ENCODE measurements around the gene TXNL4B.

DNA sequence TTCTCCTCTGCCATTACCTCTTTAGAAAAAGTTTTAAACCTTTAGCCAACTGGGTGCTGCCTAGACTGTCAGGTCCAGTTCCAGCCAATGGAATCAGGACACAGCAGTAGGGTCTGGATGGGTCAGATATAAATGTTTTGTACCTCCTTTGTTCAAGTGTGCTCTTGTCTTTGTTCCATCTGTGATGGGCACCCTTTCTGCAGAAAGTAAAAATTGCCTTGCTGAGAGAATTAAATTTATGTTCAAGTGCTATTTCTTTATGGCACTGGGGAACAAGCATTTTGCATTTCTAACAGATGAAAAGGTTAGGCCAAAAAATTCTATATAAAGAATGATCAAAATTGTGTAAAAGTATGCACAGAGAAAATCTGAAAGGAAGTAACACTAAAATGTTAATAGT, 44.3 kb downstream of the TXNL4B start:
- no peak for TF ChIP-seq CTCF (IDR thresholded peaks at IDR 0.05)
- TF ChIP-seq SIN3A (IDR thresholded peaks at IDR 0.05; ENCODE audit: borderline replicate concordance, insufficient read depth, low read depth, low read length): no peak
- no peak for TF ChIP-seq POLR2AphosphoS5 (IDR thresholded peaks at IDR 0.05; ENCODE audit: low read depth, low read length)

Data from Panc1 (cell line).